ENCODE data around the gene MLST8. TPM values are rescaled to one million over a fixed set of nuclear protein-coding genes. Genes with fewer than 3 reads are reported as not detected.

The MLST8 gene
- total and polyA plus RNA-seq, 2 donors (not counting 1 experiment from before 2014, with no cell fraction given): 36.1 to 112 TPM

DNA sequence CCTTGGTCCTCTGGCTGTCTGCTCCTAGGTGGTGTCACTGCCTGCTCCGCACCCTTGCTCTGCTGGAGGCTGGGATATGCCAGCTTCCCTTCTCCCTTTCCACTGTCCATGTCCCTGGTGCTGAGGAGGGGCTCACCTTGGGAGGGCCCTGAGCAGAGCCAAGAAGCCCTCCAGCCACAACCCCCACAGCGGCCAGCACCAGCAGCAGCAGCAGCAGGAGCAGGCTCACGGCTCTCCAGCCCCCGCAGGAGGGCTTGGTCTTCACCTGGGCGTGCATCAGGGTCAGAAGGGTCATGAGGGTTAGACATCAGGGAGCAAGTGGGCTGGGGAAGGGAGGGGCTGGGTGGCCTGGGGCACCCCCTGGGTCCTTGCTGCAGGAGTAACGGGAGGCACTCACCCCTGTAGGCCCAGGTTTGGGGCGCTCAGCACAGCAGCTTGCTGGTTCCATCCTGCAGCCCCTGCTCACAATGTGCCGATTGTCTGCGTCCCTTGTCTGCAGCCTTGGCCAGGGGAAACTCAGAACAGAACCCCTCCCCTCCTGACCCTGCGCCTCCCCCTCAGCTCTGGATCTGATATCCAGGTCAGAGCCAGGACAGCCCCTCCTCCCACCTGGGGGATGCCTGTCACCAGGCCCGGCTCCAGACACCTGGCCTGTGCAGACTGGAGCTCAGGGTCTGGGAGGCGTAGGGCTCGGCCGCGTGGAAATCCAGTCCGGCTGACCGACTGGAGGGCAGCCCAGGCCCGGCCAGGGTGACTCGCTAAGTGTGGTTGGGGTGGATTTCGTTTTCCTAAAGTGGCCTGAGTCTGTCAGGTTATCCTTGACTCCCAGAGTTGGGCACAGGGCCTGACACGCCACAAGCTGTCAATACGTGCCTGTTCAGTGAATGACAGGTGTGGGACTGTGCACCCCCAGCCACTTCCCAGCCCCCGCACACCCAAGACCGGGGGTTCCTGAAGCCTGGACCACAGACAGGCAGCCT is 5.4 kb downstream of the MLST8 start, which contains the start of gene BRICD5:
Gene BRICD5, minus strand, starts transcription at position 478 of the 980 bp plus-strand sequence. Its CDS starts 30 bp downstream, at position 448.
- H3K4me1 Mint-ChIP-seq: peaks cover 33% of the 10 kb centered on the region
- DNase-seq: no peak
- Histone ChIP-seq H3K9ac (ENCODE audit: low read length) (no peak within 1 kb of the TSS), H3K27me3 (replicated peaks in 1 of 4; ENCODE audit: control extremely low read depth in 1 of 4, control insufficient read depth in 3 of 4, insufficient read depth in 4 of 4, low read length in 3 of 4) (no peaks in the 10 kb centered on the region), H2AFZ (ENCODE audit: insufficient read depth, low read depth, low read length, poor library complexity, severe bottlenecking) (no peak within 1 kb of the TSS), H4K20me1 (ENCODE audit: control insufficient read depth, insufficient read depth, low read length, poor library complexity, severe bottlenecking) (peaks cover 11% of the 10 kb centered on the region), H3K4me3 (ENCODE audit: control extremely low read depth in 1 of 5, extremely low read depth in 1 of 5, insufficient read depth in 1 of 5, low read depth in 2 of 5, low read length in 4 of 5) (no peak within 1 kb of the TSS), H3K36me3 (replicated peaks in 1 of 2; ENCODE audit: control extremely low read depth in 1 of 2, control insufficient read depth in 1 of 2, extremely low read depth in 1 of 2, insufficient read depth in 2 of 2, low read length in 1 of 2) (peaks cover 0 to 37% of the 10 kb centered on the region in 2 experiments), H3K4me2 (replicated peaks; ENCODE audit: low read depth, low read length, poor library complexity, severe bottlenecking) (no peak within 1 kb of the TSS), H3K9me3 (ENCODE audit: control extremely low read depth in 1 of 3, control insufficient read depth in 2 of 3, insufficient read depth in 1 of 3, low read length in 2 of 3) (no peaks in the 10 kb centered on the region), H3K4me1 (ENCODE audit: control insufficient read depth in 2 of 2, insufficient read depth in 2 of 2, low read length in 2 of 2) (peaks cover 16 to 32% of the 10 kb centered on the region in 2 donors), H3K27ac (ENCODE audit: low read length in 2 of 2) (no peak within 1 kb of the TSS), H3K79me2 (ENCODE audit: control insufficient read depth, insufficient read depth, low read length) (peaks cover 25% of the 10 kb centered on the region)
- intact Hi-C loops (cut with micrococcal nuclease): no loop called here
- POLR2A ChIA-PET: no interaction called here
- H3K9me3 Mint-ChIP-seq (ENCODE audit: insufficient read depth): no peaks in the 10 kb centered on the region
- no peak for ATAC-seq (ENCODE audit: low read depth)
- H3K4me3 Mint-ChIP-seq: no peak within 1 kb of the TSS
- no peak within 1 kb of the TSS for H3K27ac Mint-ChIP-seq
- WGBS (ENCODE audit: insufficient coverage): 85% methylated on average over 24 of the region's 24 CpGs
- CTCF ChIA-PET: interaction anchor here (1.0 to 1.2 kb wide), 2 partner anchors 16 kb away, joined by 3 read pairs; no protein-coding TSS in a partner anchor
- H3K27me3 Mint-ChIP-seq: no peaks in the 10 kb centered on the region
- TF ChIP-seq, protein P1, sequence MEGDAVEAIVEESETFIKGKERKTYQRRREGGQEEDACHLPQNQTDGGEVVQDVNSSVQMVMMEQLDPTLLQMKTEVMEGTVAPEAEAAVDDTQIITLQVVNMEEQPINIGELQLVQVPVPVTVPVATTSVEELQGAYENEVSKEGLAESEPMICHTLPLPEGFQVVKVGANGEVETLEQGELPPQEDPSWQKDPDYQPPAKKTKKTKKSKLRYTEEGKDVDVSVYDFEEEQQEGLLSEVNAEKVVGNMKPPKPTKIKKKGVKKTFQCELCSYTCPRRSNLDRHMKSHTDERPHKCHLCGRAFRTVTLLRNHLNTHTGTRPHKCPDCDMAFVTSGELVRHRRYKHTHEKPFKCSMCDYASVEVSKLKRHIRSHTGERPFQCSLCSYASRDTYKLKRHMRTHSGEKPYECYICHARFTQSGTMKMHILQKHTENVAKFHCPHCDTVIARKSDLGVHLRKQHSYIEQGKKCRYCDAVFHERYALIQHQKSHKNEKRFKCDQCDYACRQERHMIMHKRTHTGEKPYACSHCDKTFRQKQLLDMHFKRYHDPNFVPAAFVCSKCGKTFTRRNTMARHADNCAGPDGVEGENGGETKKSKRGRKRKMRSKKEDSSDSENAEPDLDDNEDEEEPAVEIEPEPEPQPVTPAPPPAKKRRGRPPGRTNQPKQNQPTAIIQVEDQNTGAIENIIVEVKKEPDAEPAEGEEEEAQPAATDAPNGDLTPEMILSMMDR (IDR thresholded peaks at IDR 0.05): no peak
- no peak for TF ChIP-seq EZH2 (IDR thresholded peaks at IDR 0.05; ENCODE audit: borderline replicate concordance, insufficient read depth, low read depth, low read length, poor library complexity, severe bottlenecking)

Data from B cell (primary cell).